HPDE6-E6E7 (cell line): ENCODE results near the gene CFAP61.
"Not testable (repeated sequence)": the region's sequence is repeated elsewhere in the genome, so short reads cannot be mapped to it uniquely, and the experiment has no call there.

Source experiments
- DNase-seq: peaks from one replicate; pipeline ENCODE4 v3.0.0; 2011; ENCODE audit warnings: missing footprints; ENCODE audit errors: extremely low spot score

CFAP61 gene

DNA sequence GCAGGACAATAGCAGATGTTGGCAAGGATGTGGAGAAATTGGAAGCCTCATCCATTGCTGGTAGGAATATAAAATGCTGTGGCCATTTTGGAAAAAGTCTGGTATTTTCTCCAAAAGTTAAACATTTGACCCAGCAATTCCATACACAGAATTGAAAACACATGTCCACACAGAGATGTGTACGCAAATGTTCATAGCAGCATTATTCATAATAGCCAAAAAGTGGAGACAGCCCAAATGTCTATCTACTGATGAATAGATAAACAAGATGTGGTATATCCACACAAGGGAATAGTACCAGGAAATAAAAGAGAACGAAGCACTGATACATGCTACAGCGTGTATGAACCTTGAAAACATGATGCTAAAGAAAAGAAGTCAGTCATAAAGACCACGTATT, 40.5 kb downstream of the CFAP61 start:
- DNase-seq = no peak

DNA sequence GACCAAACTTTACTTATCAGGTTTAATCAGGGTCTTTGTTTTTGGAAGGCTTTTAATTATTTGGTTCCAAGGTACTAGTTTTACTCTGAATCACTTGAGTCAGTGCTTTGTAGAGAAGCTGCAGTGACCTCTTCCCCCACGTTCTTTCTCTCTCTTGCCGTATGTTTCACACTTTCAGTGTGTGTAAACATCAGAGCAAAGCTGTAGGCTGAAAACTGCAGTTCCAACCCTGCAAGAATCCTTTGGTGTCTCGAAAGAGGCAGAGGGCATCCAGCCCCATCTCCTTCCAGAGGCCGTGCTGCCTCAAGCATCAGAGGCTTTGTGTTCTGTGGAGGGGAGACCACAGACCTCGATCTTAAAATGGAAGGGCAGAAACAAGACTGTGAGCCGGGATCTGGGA, 42.1 kb downstream of the CFAP61 start:
- no peak for DNase-seq

DNA sequence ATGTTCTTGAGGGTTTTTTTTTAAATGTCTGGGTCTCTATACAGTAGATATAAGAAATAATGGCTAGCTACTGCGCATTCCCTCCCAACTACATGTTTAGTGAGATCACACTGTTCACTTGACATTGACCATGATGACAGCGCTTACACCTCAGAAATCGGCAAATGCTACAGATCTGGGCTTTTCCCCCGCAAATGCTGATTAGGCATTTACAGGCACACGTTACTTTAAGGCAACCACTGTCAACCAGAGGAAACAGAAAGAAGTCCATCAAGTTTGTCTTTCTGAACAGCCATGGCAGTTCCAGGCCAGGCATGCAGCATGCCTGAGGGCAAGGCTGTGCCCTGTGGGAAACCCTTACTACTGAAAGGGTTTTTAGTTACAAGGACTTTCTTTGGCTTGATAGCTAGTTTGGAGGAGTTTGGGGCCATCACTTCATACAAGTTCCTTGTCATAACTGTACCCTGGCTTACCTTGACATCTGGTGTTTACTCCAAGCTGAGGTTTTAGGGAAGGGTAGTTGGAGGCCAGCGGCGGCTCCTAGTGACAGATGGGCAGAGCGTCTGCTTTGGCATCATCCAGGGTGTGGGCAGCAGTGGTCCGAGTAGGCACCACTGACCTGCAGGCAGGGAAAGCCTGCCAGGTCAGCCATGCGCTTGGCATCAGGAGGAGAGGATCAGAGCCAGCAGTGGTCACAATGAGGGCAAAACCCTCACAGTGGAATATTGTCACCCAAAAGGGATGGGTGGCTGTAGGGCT, 43.0 kb downstream of the CFAP61 start:
- DNase-seq = no peak

DNA sequence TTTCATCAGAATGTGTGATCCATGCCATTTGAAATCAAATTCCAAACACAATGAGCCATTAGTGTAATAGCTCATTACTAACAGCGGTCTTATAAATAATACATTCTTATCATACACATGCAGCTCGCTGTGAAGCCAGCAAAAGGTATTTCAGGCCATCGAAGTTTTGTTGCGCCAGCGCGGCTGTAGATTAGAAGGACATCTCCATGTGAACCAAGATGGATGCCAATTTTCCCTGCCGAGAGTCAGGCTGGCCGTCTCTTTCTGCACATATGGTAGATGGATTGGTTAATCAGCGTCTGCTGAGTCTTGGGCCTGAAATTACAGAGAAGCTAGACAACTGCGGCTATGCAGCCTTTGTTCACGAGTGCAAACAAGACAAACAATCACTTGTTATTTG, 44.1 kb downstream of the CFAP61 start:
- no peak for DNase-seq

DNA sequence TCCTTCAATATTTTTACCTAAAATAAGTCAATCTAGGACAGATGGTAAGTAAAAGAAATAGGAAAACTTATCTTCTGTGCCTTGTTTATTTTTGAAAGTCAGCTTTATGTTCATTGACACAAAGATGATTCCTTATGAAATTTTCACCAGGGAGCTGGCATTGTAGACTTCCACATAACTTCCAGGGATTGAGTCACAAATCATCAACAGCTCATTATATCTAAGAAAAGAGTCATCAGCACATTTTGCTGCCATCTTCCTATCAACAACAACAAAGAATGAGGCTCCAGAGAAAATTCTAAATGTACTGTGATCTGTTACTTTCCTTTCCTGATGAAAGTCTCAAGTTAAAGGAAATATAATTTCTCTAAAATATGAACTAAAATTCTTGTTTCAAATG, 48.5 kb downstream of the CFAP61 start:
- DNase-seq = no peak

DNA sequence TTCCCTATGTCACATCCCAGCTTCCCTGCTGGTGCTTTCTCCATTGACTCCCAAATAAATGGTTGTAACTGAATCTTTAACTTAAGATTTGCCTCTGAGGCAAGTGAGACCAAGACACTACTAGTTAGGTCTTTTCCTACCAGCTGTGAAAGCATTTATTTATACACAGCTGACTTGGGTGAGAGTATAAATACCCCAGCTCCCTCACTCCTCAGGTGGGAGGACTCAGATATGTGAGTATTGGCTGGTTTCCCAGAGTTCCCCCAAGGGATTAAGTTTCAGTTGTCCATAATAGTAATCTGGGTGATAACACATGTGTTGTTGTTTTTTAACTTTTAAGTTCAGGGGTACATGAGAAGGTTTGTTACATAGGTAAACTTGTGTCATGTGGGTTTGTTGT, 49.8 kb downstream of the CFAP61 start:
- no peak for DNase-seq

DNA sequence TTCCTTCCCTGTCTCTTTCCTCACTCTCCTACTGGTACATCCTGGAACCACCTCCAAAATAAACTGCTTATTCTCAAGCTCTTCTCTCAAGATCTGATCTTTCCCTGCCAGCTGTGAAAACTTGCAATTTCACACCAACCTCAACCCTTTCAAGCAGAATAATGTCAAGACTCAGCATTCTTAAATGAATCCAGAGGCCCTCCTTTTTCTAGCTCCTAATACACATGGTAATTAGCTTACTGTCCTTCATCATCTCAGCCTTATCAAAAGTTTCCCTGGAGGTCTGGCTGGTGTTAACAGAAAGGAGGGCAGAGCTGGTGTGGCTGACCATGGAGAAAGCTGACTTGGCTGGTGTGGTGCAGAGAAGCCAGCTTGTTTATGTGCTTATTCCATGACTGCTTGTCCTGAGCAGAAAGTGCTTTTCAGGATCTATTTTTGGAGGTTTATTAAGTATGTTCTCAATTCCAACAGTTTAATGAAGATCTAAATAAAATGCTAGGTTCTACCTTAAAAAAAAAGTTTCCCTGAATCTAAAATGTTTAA, 50.5 kb downstream of the CFAP61 start:
- no peak for DNase-seq

DNA sequence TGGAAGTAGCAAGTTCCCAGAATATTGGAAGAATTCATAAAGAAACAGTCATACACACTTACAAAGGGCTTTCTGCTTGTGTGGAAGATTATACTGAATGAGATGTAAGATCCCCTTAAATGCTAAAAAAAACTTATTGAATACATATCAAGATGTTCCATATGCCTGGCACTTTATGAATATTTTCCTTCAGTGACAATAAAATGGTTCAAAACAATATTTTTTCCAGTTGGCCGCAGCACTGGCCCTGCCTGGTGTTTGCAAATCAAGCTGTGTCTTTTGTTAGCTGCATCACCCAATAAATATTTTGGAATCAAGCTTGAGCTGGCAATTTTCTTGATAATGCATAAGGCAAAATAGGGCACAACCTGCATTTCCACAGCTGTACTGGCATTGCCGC, 51.2 kb downstream of the CFAP61 start:
- no peak for DNase-seq

DNA sequence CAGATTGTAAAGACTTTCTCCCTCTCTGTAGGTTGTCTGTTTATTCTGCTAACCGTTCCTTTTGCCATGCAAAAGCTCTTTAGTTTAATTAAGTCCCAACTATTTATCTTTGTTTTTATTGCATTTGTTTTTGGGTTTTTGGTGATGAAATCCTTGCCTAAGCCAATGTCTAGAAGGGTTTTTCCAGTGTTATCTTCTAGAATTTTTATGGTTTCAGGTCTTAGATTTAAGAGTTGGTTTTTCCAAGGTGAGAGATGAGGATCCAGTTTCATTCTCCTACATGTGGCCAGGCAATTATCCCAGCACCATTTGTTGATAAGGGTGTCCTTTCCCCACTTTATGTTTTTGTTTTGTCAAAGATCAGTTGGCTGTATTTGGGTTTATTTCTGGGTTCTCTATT, 70.9 kb downstream of the CFAP61 start:
- DNase-seq = not testable (repeated sequence)

DNA sequence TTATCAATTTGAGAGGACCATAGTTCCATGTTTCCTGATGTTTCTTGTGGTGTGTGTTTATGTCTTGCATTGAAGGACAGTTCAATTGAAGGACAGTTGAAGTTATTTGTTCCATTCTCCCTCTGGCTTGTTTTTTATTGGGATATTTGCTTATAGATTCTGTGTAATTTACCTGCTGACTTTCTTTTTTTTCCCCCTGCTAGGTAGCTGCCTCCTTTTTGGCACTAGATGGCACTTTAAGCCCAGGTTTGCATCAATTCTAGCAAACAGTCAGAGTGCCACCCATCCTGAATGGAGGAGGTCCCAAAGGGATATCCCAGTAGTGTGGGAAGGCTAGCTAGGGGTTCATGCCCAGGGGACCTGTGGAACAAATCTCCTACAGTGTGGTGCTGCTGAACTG, 78.1 kb downstream of the CFAP61 start:
- DNase-seq = no peak

DNA sequence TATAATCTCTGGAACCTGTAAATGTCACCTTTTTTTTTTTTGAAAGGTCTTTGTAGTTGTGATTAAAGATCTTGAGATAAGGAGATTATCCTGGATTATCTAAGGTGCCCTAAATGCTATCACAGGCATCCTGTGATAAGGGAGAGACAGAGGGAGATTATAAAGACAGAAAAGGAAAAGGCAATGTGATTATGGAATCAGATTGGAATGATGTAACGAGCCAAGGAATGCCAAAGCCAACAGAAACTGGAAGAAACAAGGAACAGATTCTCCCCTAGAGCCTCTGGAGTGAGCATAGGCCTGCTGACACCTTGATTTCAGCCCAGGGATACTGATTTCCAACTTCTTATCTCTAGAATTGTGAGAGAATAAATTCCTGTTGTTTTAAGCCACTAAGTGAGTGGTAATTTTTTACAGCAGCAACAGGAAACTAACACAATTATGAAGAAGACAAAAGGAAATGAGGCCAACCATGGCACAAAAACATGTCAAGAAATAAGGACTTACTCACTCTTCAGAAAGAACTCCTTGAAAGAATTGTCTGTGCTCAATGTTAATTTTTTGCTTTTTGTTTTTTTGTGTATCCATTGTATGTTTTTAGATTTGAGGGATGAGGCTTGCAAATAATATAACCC, 82.7 kb downstream of the CFAP61 start:
- DNase-seq = no peak

DNA sequence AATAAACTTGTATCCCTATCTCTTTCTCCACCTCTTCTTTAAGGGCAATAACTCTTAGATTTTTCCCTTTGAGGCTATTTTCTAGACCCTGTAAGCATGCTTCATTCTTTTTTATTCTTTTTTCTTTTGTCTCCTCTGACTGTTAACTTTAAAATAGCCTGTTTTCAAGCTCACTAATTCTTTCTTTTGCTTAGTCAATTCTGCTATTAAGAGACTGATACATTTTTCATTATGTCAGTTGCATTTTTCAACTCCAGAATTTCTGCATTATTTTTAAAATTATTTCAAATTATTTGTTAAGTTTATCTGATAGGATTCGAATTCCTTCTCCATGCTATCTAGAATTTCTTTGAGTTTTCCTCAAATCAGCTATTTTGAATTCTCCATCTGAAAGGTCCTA, 84.0 kb downstream of the CFAP61 start:
- no peak for DNase-seq

DNA sequence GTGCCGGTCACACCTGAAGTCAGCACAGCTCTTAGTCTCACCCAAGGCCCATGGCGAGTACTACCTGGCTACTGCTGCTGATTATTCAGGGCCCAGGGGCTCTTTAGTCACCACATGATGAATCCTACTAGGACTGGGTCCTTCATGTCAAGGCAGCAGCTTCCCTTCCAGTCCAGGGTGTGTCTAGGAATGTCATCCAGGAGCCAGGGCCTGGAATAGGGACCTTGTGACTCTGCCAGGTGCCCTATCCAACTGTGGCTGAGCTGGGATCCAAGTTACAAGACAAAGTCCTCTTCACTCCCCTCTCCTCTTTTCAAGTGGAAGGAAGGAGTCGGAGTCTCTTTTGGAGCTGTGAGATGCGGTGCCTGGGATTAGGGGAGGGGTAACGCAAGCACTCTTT, 85.5 kb downstream of the CFAP61 start:
- no peak for DNase-seq

DNA sequence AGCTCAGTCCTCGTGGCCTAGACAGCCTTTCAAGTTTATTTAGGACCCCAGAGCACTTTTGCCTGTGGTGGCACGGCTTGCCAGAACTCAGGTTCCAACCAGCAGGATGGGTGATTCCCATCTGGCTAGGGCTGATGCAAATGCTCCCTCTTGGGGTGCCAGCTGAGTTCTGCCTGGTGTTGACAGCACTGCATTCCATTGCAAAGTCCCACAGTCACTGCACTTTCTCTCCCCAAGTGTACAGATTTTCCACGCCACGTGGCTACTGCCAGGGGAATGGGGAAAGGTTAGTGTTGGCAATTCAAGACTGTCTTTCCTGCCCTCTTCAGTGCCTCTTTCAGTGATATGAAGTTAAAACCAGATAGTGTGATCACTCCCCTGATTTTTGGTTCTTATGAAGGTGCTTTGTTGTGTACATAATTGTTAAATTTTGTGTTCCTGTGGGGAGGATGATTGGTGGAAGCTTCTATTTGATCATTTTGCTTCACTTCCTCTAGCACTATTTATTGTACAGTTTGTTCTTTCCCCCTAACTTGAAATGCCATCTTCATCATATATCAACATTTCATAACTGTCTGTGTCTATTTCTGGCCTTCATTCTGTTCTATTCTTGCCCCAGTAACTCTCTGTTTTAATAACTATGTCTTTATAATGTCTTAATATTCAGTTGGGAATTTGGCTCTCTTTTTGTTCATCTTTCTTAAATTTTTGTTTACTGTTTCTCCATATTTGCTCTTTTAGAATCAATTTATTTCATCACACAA, 86.2 kb downstream of the CFAP61 start:
- no peak for DNase-seq

DNA sequence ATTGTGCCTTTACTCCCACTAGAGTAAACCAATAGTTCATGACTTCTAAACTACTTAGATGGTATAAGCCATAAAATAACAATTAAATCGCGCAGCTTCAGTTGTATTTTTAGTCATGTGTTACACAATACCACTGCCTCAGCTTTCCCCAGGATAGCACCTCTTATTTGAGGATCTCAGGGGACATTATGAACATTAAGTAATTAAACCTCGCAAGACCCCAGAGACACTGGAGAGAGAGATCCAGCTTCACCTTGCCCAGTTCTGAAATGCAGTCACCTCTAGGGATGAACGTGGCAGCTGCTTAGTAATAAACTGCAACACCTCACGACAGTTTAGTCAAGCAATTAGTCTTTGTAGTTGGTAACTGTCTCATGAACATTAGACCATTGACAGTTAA, 87.1 kb downstream of the CFAP61 start:
- no peak for DNase-seq

DNA sequence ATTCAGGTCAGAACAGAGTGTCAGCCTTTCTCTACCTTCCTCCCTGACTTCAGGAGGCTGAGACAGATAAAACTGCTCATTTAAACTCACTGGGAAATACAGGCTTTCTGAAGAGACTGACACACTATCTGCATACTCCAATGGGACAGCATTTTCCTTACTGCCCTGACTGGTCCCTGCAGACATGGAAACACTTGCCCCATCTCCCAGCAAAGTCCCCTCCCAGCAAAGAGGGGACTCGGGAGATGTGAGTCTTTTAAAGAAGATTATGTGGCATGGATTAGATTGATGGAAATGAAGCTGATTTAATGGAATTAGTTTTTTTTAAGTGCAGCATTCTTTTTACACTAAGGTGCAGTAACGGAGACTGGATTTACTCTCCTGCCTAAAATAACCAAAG, 90.8 kb downstream of the CFAP61 start:
- no peak for DNase-seq

DNA sequence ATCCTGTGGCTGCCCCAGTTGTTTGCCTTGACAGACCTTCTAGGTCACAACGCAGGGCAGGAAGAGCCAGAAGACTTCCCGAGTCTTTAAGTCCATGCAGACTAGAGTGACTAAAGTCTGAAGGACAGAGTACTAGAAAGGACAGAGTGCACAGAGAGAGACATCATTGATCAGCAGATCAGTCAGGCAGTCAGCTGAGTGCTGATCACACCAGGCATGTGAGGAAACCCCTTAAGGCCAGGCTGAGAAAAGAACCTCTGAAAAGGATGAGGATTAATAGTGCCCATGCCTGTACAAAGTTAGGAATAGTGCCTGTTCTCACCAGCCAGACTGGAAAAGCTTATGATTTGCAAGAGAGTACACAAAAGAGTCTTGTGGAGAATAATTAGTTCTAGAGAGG, 91.3 kb downstream of the CFAP61 start:
- DNase-seq = no peak

DNA sequence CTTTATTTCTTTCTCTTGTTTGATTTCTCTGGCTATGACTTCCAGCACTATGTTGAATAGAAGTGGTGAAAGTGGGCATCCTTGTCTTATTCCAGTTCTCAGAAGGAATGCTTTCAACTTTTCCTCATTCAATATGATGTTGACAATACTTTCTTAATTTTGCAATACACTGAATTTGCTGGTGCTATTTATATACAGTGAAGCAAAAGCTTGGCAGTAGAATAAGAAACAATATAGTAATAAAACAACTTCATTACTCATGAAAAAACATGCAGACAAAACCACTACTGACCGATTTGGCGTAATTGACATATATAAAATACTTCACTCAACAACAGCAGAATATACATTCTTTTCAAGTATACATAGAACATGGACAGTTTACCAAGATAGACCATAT, 96.4 kb downstream of the CFAP61 start:
- no peak for DNase-seq

DNA sequence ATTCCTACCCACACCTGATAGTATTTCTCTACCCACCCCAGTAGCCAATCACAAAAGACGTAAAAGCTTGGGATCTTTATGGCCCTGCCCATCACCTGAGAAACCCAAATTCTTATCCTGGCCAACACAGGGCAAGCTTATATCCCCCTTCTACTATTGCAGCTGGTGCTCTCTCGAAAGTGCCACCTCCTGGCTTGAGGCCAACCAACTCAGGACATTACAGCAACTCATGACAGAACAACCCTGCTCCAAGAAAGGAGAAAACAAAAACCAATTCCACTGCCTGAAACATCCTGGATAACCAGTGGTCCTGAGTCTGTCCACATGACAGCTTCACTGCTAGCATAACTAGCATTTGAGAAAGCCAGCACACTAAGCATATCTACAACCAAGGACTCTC, 97.9 kb downstream of the CFAP61 start:
- no peak for DNase-seq

DNA sequence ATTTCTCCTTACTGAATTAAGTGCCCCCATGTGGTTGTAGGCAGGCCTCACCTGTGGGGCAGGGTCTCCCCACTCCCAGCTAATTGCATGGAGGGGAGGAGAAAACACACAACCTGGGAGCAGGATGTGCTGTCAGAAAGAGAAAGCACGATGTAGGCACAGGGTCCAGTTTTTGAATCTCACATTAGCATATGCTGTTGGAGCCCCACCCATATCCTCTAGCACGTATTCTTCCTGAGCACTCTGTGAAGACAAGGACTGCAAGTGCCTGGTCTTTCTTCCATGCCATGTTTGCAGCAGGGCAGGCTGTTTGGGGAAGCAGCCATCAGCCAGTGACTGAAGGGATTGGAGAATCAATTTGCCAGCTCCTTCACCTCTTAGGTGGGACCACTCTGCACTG, 108.2 kb downstream of the CFAP61 start:
- no peak for DNase-seq

DNA sequence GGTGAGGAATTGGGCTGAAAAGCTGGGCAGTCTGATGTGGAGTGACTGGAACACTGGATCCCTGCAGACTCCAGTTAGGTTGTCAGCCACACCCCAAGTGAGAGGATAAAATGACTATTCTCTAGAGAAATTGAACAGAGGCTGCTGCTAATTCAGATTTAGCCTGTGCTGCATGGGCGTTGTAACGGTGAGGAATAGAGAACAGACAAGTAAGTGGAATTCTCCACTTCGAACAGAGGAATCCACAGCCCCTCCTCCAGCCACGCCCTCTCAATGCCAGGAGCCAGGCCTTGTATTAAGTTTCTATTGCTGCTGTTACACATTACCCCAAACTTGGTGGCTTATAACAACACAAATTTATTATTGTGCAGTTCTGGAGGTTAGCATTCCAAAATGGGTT, 109.3 kb downstream of the CFAP61 start:
- DNase-seq = no peak

DNA sequence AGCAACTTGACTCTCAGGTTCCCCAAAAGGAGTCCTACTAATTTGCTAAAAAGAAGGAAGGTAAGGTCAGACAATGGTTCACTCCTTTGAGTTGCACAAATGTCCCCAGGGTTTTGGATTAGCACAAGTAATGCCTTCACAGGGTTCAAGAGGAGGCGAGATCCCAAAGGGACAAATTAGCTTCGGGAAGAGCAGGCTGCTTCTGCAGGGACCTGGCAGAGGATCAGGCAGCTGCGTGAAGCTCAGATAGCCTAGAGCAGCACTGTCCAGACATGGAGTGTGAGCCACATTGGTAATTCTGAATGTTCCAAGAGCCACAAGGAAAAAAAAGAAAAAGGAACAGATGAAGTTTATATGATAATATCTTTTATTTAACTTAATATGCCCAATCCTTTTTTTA, 115.4 kb downstream of the CFAP61 start:
- DNase-seq = no peak

DNA sequence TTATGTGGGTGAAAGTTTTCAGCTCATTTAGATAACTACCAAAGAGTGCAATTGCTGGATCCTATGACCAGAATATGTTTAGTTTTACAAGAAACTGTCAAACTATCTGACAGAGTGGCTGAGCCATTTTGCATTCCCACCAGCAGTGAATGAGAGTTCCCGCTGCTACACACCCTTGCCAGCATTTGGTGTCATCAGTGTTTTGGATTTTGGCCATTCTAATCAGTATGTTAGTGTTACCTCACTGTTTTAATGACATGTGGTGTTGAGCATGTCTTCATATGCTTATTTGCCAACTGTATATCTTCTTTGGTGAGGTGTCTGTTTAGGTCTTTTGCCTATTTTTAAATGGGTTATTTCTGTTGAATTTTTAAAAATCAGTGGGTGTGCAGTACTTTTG, 120.9 kb downstream of the CFAP61 start:
- no peak for DNase-seq
